Fibroblast of lung (primary cell): Measurements from ENCODE around the gene GJB3. TPM values are rescaled to one million over a fixed set of nuclear protein-coding genes. Genes with fewer than 3 reads are reported as not detected.

Experiments used
- DNase-seq, 2 donors: peaks; one replicate each; pipeline versions ENCODE4 v3.0.0 to v3.0.0-alpha.2; 2010; ENCODE audit warnings: low read depth in 2 of 2
- H2AFZ ChIP-seq: 2 replicates; pipeline ENCODE4 v1.5.1; 2012; ENCODE audit warnings: low read length, control low read depth, inconsistent platforms
- H3K27ac ChIP-seq: 2 replicates; pipeline ENCODE4 v1.5.1; 2011; ENCODE audit warnings: low read length, control low read depth; ENCODE audit not compliant: insufficient read depth
- H3K27me3 ChIP-seq: 2 replicates; pipeline ENCODE4 v1.5.1; 2011; ENCODE audit warnings: mild to moderate bottlenecking, low read length; ENCODE audit not compliant: control insufficient read depth, insufficient read depth
- H3K36me3 ChIP-seq: 2 replicates; pipeline ENCODE4 v1.5.1; 2011; ENCODE audit warnings: low read length; ENCODE audit not compliant: control insufficient read depth, insufficient read depth
- H3K4me1 ChIP-seq: 2 replicates; pipeline ENCODE4 v1.5.1; 2011; ENCODE audit warnings: low read length; ENCODE audit not compliant: control insufficient read depth, insufficient read depth; ENCODE audit errors: extremely low read depth
- H3K4me2 ChIP-seq: 2 replicates; pipeline ENCODE4 v1.5.1; 2011; ENCODE audit warnings: low read length, control low read depth; ENCODE audit not compliant: insufficient read depth; ENCODE audit errors: extremely low read depth
- H3K4me3 ChIP-seq, 4 experiments: fragments of 200-600 bp in 1 of 4; sonication (generic) in 1 of 4; replicated peaks in 1 of 4; 2 replicates each; pipeline ENCODE4 v1.5.1; 2011 to 2016; ENCODE audit warnings: low read length in 4 of 4, low read depth in 3 of 4, mild to moderate bottlenecking in 3 of 4, control low read depth in 2 of 4, inconsistent platforms in 1 of 4, mixed read lengths in 1 of 4; ENCODE audit not compliant: insufficient read depth in 1 of 4; ENCODE audit errors: control extremely low read depth in 1 of 4
- H3K79me2 ChIP-seq: 2 replicates; pipeline ENCODE4 v1.5.1; 2012; ENCODE audit warnings: mild to moderate bottlenecking, low read length, inconsistent platforms; ENCODE audit not compliant: control insufficient read depth, insufficient read depth
- H3K9ac ChIP-seq: 2 replicates; pipeline ENCODE4 v1.5.1; 2011; ENCODE audit warnings: mild to moderate bottlenecking, low read length, control low read depth; ENCODE audit not compliant: insufficient read depth
- H3K9me3 ChIP-seq: 2 replicates; pipeline ENCODE4 v1.5.1; 2012; ENCODE audit warnings: low read depth, low read length; ENCODE audit not compliant: control insufficient read depth, insufficient read depth
- H4K20me1 ChIP-seq: 2 replicates; pipeline ENCODE4 v1.5.1; 2011; ENCODE audit warnings: low read length; ENCODE audit not compliant: control insufficient read depth, insufficient read depth; ENCODE audit errors: extremely low read depth
- EZH2 ChIP-seq: IDR thresholded peaks from 2 replicates; pipeline ENCODE4 v1.5.1; 2012; ENCODE audit warnings: low read length, control low read depth, mild to moderate bottlenecking; ENCODE audit errors: missing control alignments
- polyA plus RNA-seq, 2 donors: library from polyadenylated mRNA; depleted of rRNA in 1 of 2; stranded (reverse) in 1 of 2; unstranded in 1 of 2; fragments of >200 nt; gene quantifications; 2 replicates each; pipeline ENCODE4 v1.2.1, GENCODE V29; 2011 to 2012; ENCODE audit warnings: missing spikeins in 1 of 2
- total RNA-seq: library from RNA; depleted of rRNA; stranded (reverse); fragments of >200 nt; gene quantifications from 2 replicates; pipeline ENCODE4 v1.2.1, GENCODE V29; 2014
- TF ChIP-seq, protein P1 (sequence below), 2 donors: IDR thresholded peaks in 1 of 2; conservative IDR thresholded peaks in 1 of 2; 1 replicate in 1 of 2; 2 replicates in 1 of 2; pipeline ENCODE4 v1.5.1; 2011 to 2012; ENCODE audit warnings: low read length in 2 of 2, control low read depth in 1 of 2, inconsistent platforms in 1 of 2, low read depth in 1 of 2, mild to moderate bottlenecking in 1 of 2

Gene GJB3
- total and polyA plus RNA-seq, 2 donors (not counting 1 experiment from before 2014, with no cell fraction given) = not detected

- Histone ChIP-seq H3K4me2 (no peak overlapping the region), H2AFZ (no peak overlapping the region), H4K20me1 (no peaks in the 10 kb centered on the region), H3K36me3 (no peaks in the 10 kb centered on the region), H3K4me1 (no peaks in the 10 kb centered on the region), H3K9ac (no peak overlapping the region), H3K79me2 (no peaks in the 10 kb centered on the region), H3K9me3 (no peaks in the 10 kb centered on the region), H3K27me3 (no peaks in the 10 kb centered on the region), H3K4me3 (no peak overlapping the region), H3K27ac (no peak overlapping the region)
- TF ChIP-seq, protein P1, sequence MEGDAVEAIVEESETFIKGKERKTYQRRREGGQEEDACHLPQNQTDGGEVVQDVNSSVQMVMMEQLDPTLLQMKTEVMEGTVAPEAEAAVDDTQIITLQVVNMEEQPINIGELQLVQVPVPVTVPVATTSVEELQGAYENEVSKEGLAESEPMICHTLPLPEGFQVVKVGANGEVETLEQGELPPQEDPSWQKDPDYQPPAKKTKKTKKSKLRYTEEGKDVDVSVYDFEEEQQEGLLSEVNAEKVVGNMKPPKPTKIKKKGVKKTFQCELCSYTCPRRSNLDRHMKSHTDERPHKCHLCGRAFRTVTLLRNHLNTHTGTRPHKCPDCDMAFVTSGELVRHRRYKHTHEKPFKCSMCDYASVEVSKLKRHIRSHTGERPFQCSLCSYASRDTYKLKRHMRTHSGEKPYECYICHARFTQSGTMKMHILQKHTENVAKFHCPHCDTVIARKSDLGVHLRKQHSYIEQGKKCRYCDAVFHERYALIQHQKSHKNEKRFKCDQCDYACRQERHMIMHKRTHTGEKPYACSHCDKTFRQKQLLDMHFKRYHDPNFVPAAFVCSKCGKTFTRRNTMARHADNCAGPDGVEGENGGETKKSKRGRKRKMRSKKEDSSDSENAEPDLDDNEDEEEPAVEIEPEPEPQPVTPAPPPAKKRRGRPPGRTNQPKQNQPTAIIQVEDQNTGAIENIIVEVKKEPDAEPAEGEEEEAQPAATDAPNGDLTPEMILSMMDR (conservative IDR thresholded peaks at IDR 0.05 in 1 of 2, IDR thresholded peaks at IDR 0.05 in 1 of 2; ENCODE audit: low read depth in 1 of 2, low read length in 2 of 2) = no peak
- TF ChIP-seq EZH2 = no peak
- no peak for DNase-seq
Measured at GRCh38 chr1:34758751-34759150, 22.3 kb upstream of the GJB3 start.

GRCh38 chr1:34759503-34760357, 21.3 kb upstream of the GJB3 start, which contains the start of gene GJB4:
TSS of gene GJB4 (plus strand) at chr1:34759740. CDS start at chr1:34761255, 1,515 bp downstream.
- Histone ChIP-seq H3K27ac (no peak within 1 kb of the TSS), H3K79me2 (no peaks in the 10 kb centered on the region), H3K9ac (no peak within 1 kb of the TSS), H3K4me1 (no peaks in the 10 kb centered on the region), H4K20me1 (no peaks in the 10 kb centered on the region), H3K4me2 (no peak within 1 kb of the TSS), H3K4me3 (no peak within 1 kb of the TSS), H3K27me3 (no peaks in the 10 kb centered on the region), H3K9me3 (no peaks in the 10 kb centered on the region), H3K36me3 (no peaks in the 10 kb centered on the region), H2AFZ (no peak within 1 kb of the TSS)
- TF ChIP-seq EZH2 = no peak
- TF ChIP-seq, protein P1 (conservative IDR thresholded peaks at IDR 0.05 in 1 of 2, IDR thresholded peaks at IDR 0.05 in 1 of 2; ENCODE audit: low read depth in 1 of 2, low read length in 2 of 2) = no peak
- no peak for DNase-seq

DNA sequence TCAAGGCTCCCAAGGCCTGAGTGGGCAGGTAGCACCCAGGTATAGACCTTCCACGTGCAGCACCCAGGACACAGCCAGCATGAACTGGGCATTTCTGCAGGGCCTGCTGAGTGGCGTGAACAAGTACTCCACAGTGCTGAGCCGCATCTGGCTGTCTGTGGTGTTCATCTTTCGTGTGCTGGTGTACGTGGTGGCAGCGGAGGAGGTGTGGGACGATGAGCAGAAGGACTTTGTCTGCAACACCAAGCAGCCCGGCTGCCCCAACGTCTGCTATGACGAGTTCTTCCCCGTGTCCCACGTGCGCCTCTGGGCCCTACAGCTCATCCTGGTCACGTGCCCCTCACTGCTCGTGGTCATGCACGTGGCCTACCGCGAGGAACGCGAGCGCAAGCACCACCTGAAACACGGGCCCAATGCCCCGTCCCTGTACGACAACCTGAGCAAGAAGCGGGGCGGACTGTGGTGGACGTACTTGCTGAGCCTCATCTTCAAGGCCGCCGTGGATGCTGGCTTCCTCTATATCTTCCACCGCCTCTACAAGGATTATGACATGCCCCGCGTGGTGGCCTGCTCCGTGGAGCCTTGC, 19.7 kb upstream of the GJB3 start:
- Histone ChIP-seq H3K4me1 (no peaks in the 10 kb centered on the region), H3K36me3 (no peaks in the 10 kb centered on the region), H3K79me2 (no peaks in the 10 kb centered on the region), H3K9me3 (no peaks in the 10 kb centered on the region), H3K27ac (no peak overlapping the region), H4K20me1 (no peaks in the 10 kb centered on the region), H3K4me2 (no peak overlapping the region), H3K4me3 (no peak overlapping the region), H2AFZ (no peak overlapping the region), H3K9ac (no peak overlapping the region), H3K27me3 (no peaks in the 10 kb centered on the region)
- no peak for DNase-seq
- TF ChIP-seq, protein P1 (conservative IDR thresholded peaks at IDR 0.05 in 1 of 2, IDR thresholded peaks at IDR 0.05 in 1 of 2; ENCODE audit: low read depth in 1 of 2, low read length in 2 of 2) = no peak
- no peak for TF ChIP-seq EZH2
